ENCODE results near the gene HSD17B11.

- TF ChIP-seq ZNF76 (tag by site-specific recombination; IDR thresholded peaks at IDR 0.05; ENCODE audit: borderline replicate concordance, low read depth) (peak; percentile 78), KLF9 (tag by site-specific recombination; IDR thresholded peaks at IDR 0.05; ENCODE audit: low read depth) (no peak), ZNF24 (tag by site-specific recombination; IDR thresholded peaks at IDR 0.05) (0 out of 2 replicates have a peak, but pooled peaks have one; percentile 24), ZNF639 (tag by site-specific recombination; IDR thresholded peaks at IDR 0.05) (peak; percentile 45; the same call in 1 of the 2 replicates), PRDM4 (tag by site-specific recombination; IDR thresholded peaks at IDR 0.05) (no peak), ZNF133 (tag by site-specific recombination; IDR thresholded peaks at IDR 0.05) (no peak), CTCF (tag by site-specific recombination; IDR thresholded peaks at IDR 0.05) (no peak), PATZ1 (tag by site-specific recombination; IDR thresholded peaks at IDR 0.05) (peak; percentile 53), TRIM28 (IDR thresholded peaks at IDR 0.05; ENCODE audit: borderline replicate concordance, low read length) (peak; percentile 96), ZNF10 (tag by site-specific recombination; IDR thresholded peaks at IDR 0.05) (no peak), GLI2 (tag by site-specific recombination; IDR thresholded peaks at IDR 0.05; ENCODE audit: borderline replicate concordance, low read depth) (no peak)
Observed at GRCh38 chr4:87422104-87423052, 31.4 kb upstream of the HSD17B11 start, which contains the start of gene NUDT9.

Data from HEK293 (cell line).